HEK293T (cell line): Measurements from ENCODE around the gene SLC26A8.

Source experiments
- CTCF ChIA-PET: fragments of 350-600 bp; formaldehyde crosslinking; extraction: SDS; loops from one replicate; lab custom pipeline; 2021; ENCODE audit warnings: antibody characterized with exemption, inconsistent platforms; lab: Yijun Ruan, JAX
- POLR2A ChIA-PET: fragments of 350-600 bp; formaldehyde crosslinking; extraction: SDS; loops from one replicate; lab custom pipeline; 2020; ENCODE audit warnings: antibody characterized with exemption, inconsistent platforms; lab: Yijun Ruan, JAX
- DNase-seq: peaks from one replicate; pipeline ENCODE4 v3.0.0; 2012; ENCODE audit warnings: mixed read lengths; ENCODE audit errors: extremely low spot score
- ARNT ChIP-seq: fragments of 450-650 bp; IDR thresholded peaks from 2 replicates; pipeline ENCODE4 v1.6.1; 2017; ENCODE audit warnings: mild to moderate bottlenecking
- BHLHE40 ChIP-seq: fragments of 450-650 bp; IDR thresholded peaks from 2 replicates; pipeline ENCODE4 v1.6.1; 2016; ENCODE audit warnings: mild to moderate bottlenecking, moderate library complexity, borderline replicate concordance
- CTBP1 ChIP-seq: fragments of 450-650 bp; IDR thresholded peaks from 2 replicates; pipeline ENCODE4 v1.6.1; 2016; ENCODE audit warnings: borderline replicate concordance
- ELF4 ChIP-seq: fragments of 450-650 bp; IDR thresholded peaks from 2 replicates; pipeline ENCODE4 v1.6.1; 2017; ENCODE audit warnings: antibody characterized with exemption
- FOXA1 ChIP-seq: fragments of 450-650 bp; IDR thresholded peaks from 2 replicates; pipeline ENCODE4 v1.6.1; 2016; ENCODE audit warnings: mild to moderate bottlenecking
- FOXK2 ChIP-seq: fragments of 450-650 bp; IDR thresholded peaks from 2 replicates; pipeline ENCODE4 v1.6.1; 2016; ENCODE audit warnings: mild to moderate bottlenecking
- FOXM1 ChIP-seq: fragments of 450-650 bp; IDR thresholded peaks from 2 replicates; pipeline ENCODE4 v1.6.1; 2017; ENCODE audit warnings: mild to moderate bottlenecking, borderline replicate concordance
- HDGF ChIP-seq: fragments of 450-650 bp; IDR thresholded peaks from 2 replicates; pipeline ENCODE4 v1.6.1; 2017; ENCODE audit warnings: antibody characterized with exemption, borderline replicate concordance
- L3MBTL2 ChIP-seq: fragments of 450-650 bp; conservative IDR thresholded peaks from 2 replicates; pipeline ENCODE4 v1.6.1; 2016; ENCODE audit warnings: mild to moderate bottlenecking
- LEF1 ChIP-seq: fragments of 450-650 bp; IDR thresholded peaks from 2 replicates; pipeline ENCODE4 v1.6.1; 2017; ENCODE audit warnings: mild to moderate bottlenecking, borderline replicate concordance
- NFRKB ChIP-seq: fragments of 450-650 bp; IDR thresholded peaks from 2 replicates; pipeline ENCODE4 v1.6.1; 2016; ENCODE audit warnings: mild to moderate bottlenecking, moderate library complexity
- SP1 ChIP-seq: fragments of 450-650 bp; IDR thresholded peaks from 2 replicates; pipeline ENCODE4 v1.6.1; 2017
- SUZ12 ChIP-seq: fragments of 450-650 bp; IDR thresholded peaks from 2 replicates; pipeline ENCODE4 v1.6.1; 2016; ENCODE audit warnings: mild to moderate bottlenecking
- TARDBP ChIP-seq: fragments of 450-650 bp; IDR thresholded peaks from 2 replicates; pipeline ENCODE4 v1.6.1; 2016
- ZNF384 ChIP-seq: fragments of 450-650 bp; IDR thresholded peaks from 2 replicates; pipeline ENCODE4 v1.6.1; 2016
- TF ChIP-seq, protein P1 (sequence below): fragments of 450-650 bp; IDR thresholded peaks from 2 replicates; pipeline ENCODE4 v1.6.1; 2016

The SLC26A8 gene

DNA sequence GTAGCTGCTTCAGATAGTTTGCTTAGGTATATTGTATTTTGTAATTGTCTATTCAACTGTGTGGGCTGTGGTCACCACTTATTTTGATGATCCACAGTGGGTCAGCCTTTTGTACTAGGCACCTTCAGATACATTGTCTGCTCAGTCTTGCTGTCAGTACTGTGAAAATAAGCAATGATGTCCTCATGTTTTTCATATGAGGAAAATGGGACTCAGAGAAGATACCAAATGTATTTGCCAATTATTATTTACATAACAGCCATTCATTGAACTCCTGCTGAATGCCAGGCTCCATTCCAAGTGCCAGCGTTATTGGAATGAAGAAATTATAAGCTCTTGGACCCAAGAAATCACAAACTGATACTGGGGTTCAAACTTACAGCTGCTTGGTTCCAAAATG, 31.7 kb upstream of the SLC26A8 start:
- no peak for DNase-seq
- CTCF ChIA-PET, result no interaction called here
- TF ChIP-seq FOXA1, result no peak
- no peak for TF ChIP-seq ZNF384
- no peak for TF ChIP-seq BHLHE40
- TF ChIP-seq ELF4, result no peak
- TF ChIP-seq TARDBP, result no peak
- TF ChIP-seq SP1, result no peak
- no peak for TF ChIP-seq LEF1
- TF ChIP-seq CTBP1, result no peak
- no peak for TF ChIP-seq SUZ12
- TF ChIP-seq FOXM1, result no peak
- TF ChIP-seq, protein P1, sequence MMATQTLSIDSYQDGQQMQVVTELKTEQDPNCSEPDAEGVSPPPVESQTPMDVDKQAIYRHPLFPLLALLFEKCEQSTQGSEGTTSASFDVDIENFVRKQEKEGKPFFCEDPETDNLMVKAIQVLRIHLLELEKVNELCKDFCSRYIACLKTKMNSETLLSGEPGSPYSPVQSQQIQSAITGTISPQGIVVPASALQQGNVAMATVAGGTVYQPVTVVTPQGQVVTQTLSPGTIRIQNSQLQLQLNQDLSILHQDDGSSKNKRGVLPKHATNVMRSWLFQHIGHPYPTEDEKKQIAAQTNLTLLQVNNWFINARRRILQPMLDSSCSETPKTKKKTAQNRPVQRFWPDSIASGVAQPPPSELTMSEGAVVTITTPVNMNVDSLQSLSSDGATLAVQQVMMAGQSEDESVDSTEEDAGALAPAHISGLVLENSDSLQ, result no peak
- TF ChIP-seq NFRKB, result no peak
- TF ChIP-seq FOXK2, result no peak
- TF ChIP-seq ARNT, result no peak
- POLR2A ChIA-PET, result no interaction called here

DNA sequence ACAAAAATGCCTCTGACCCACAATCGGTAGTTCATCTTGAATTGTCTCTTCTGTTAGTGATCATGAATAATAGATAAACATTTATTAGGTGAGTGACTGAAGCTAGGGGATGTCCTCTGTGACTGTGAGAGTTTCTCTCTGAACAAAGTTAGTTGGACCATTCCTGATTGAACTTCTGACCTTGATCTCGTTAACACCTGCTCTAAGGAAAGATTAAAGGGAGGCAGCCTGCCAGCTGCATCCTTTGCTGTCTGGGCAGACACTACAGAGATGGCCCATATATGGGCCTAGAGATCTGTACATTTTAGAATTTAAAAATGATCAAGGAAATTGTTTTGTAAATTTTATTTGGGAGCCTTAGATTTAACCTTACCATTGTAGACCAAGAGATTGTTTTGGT, 30.5 kb upstream of the SLC26A8 start:
- ChIA-PET POLR2A (no interaction called here), CTCF (no interaction called here)
- no peak for TF ChIP-seq SP1
- no peak for TF ChIP-seq L3MBTL2
- TF ChIP-seq FOXK2, result no peak
- TF ChIP-seq FOXA1, result no peak
- TF ChIP-seq BHLHE40, result no peak
- TF ChIP-seq ZNF384, result no peak
- TF ChIP-seq LEF1, result no peak
- TF ChIP-seq NFRKB, result no peak
- TF ChIP-seq, protein P1, result no peak
- no peak for TF ChIP-seq ARNT
- no peak for TF ChIP-seq HDGF
- no peak for TF ChIP-seq TARDBP
- no peak for TF ChIP-seq FOXM1
- TF ChIP-seq SUZ12, result no peak
- no peak for TF ChIP-seq ELF4
- no peak for TF ChIP-seq CTBP1
- DNase-seq, result no peak

DNA sequence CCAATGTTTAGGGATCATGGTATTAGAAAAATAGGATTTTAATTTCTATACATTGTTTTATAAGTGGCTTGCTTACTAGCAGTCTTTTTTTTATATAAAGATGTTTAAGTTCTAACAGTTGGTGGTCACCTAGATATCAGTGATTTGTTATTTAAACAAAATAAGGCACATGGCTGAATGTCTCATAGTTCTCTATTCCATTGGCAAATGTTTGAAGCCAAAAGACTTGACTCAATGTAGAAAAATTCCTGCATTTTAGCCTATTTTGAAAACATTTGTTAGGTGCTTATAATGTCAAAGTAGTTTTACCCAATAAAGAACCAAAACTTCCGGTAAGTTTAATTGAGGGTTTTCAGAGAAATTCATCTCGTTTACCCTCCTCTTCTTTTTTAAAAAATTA, 30.0 kb upstream of the SLC26A8 start:
- DNase-seq, result no peak
- POLR2A ChIA-PET, result no interaction called here
- CTCF ChIA-PET, result no interaction called here

DNA sequence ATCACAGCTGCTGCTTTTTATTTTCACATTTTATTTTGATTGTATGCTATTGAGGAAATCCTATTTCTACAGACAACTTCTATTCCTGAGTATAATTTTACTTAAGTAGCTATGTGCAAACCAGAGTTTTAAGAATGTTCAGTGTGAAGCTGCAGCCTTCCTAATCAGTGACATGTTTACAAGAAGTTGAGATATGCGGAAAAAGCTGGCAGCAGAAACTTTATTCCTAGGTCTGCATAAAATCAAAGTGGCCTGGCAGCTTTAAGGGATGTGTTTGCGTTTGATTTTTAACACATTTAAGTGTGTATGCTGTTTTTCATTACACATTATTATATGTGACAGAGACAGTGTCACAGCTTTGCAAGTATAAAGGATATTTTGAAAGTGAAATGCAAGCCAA, 29.4 kb upstream of the SLC26A8 start:
- POLR2A ChIA-PET, result no interaction called here
- DNase-seq, result no peak
- CTCF ChIA-PET, result interaction anchor here (0.6 kb wide), 1 partner anchor 1099 kb away, joined by 5 read pairs; no protein-coding TSS in a partner anchor
- no peak for TF ChIP-seq SUZ12
- TF ChIP-seq BHLHE40, result no peak
- TF ChIP-seq FOXK2, result no peak
- no peak for TF ChIP-seq TARDBP
- TF ChIP-seq ZNF384, result no peak
- TF ChIP-seq HDGF, result no peak

More for the DNA sequence above, 30.0 kb upstream of the SLC26A8 start:
- no peak for TF ChIP-seq NFRKB
- TF ChIP-seq FOXK2, result no peak
- TF ChIP-seq LEF1, result no peak
- no peak for TF ChIP-seq SP1
- TF ChIP-seq L3MBTL2, result no peak
- no peak for TF ChIP-seq SUZ12
- TF ChIP-seq HDGF, result no peak
- TF ChIP-seq, protein P1, result no peak
- no peak for TF ChIP-seq FOXA1
- TF ChIP-seq ELF4, result no peak
- TF ChIP-seq CTBP1, result no peak
- TF ChIP-seq BHLHE40, result no peak
- no peak for TF ChIP-seq ZNF384
- no peak for TF ChIP-seq FOXM1

DNA sequence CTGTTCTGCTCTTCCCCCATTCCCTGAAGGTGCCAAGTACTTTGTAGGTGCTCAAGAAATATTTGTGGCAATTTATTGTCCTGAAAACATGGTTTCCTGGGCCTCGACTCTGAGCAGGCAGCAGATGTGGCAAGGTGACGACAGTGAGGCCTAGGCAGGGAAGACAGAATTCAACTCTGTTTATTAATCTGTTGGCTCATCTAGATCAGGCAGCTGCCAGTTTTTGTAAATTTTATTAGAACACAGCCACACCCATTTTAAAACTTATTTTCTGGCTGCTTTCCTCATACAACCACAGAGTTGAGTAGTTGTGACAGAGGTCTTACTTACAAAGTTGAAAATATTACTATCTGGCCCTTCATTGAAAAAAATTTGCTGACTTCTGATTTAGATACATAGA, 27.7 kb upstream of the SLC26A8 start:
- TF ChIP-seq CTBP1, result no peak
- TF ChIP-seq, protein P1, result no peak
- CTCF ChIA-PET, result interaction anchor here (0.6 to 1.0 kb wide), 2 partner anchors 43 to 160 kb away, joined by 3 to 4 read pairs; no protein-coding TSS in a partner anchor
- DNase-seq, result no peak
- POLR2A ChIA-PET, result interaction anchor here (1.3 to 1.7 kb wide), 2 partner anchors 23 to 25 kb away, joined by 4 to 5 read pairs; partner anchors contain the start of gene MAPK14
